IMR-90 (cell line): Measurements from ENCODE around the gene PSMD6. TPM values are rescaled to one million over a fixed set of nuclear protein-coding genes. Genes with fewer than 3 reads are reported as not detected.

ENCODE experiments used
- ATAC-seq: fragments of 200-7000 bp; cut with Tn5 transposase; 2 replicates; pipeline ENCODE4 v1.9.1; 2020; ENCODE audit warnings: low read depth, mild to moderate bottlenecking, moderate library complexity
- BruUV-seq: library from RNA; stranded (reverse); fragments of 400-500 nt; replicated peaks from 2 replicates; lab custom pipeline; 2021; lab: Mats Ljungman, UMichigan
- CTCF ChIA-PET: fragments of 300-600 bp; formaldehyde crosslinking; extraction: SDS; loops from one replicate; lab custom pipeline; 2021; ENCODE audit warnings: antibody characterized with exemption; lab: Yijun Ruan, JAX
- POLR2A ChIA-PET: fragments of 300-600 bp; sonication (Branson Sonifier 250); formaldehyde crosslinking; loops from one replicate; lab custom pipeline; 2022; ENCODE audit warnings: antibody characterized with exemption; ENCODE audit not compliant: unreplicated experiment; lab: Charles Lee
- DNase-seq: peaks from one replicate; pipeline ENCODE4 v3.0.0; 2013
- H2AFZ ChIP-seq: replicated peaks from 2 replicates; pipeline ENCODE3; 2013; ENCODE audit warnings: low read length, mild to moderate bottlenecking; ENCODE audit not compliant: poor library complexity
- H2AK5ac ChIP-seq: 2 replicates; pipeline ENCODE4 v1.6.1; 2013; ENCODE audit warnings: low read depth, low read length, inconsistent platforms
- H2AK9ac ChIP-seq: replicated peaks from 2 replicates; pipeline ENCODE3; 2013; ENCODE audit warnings: mild to moderate bottlenecking, low read depth, low read length, moderate library complexity; ENCODE audit not compliant: poor library complexity
- H2BK120ac ChIP-seq: 2 replicates; pipeline ENCODE4 v1.6.1; 2013; ENCODE audit warnings: low read depth, low read length, inconsistent platforms
- H2BK15ac ChIP-seq: 3 replicates; pipeline ENCODE4 v1.6.1; 2013; ENCODE audit warnings: low read depth, low read length, inconsistent platforms
- H2BK20ac ChIP-seq: 2 replicates; pipeline ENCODE4 v1.6.1; 2013; ENCODE audit warnings: low read depth, mild to moderate bottlenecking, inconsistent platforms, low read length, moderate library complexity
- H2BK5ac ChIP-seq: 2 replicates; pipeline ENCODE4 v1.6.1; 2013; ENCODE audit warnings: mild to moderate bottlenecking, low read depth, low read length, inconsistent platforms; ENCODE audit not compliant: poor library complexity, severe bottlenecking
- H3K14ac ChIP-seq: replicated peaks from 2 replicates; pipeline ENCODE4 v1.6.1; 2013; ENCODE audit warnings: low read depth, low read length, inconsistent platforms
- H3K18ac ChIP-seq: 2 replicates; pipeline ENCODE4 v1.6.1; 2013; ENCODE audit warnings: low read depth, low read length, control low read depth
- H3K23ac ChIP-seq: 2 replicates; pipeline ENCODE4 v1.6.1; 2013; ENCODE audit warnings: low read depth, low read length, inconsistent platforms
- H3K27ac ChIP-seq: 2 replicates; pipeline ENCODE4 v1.5.1; 2013; ENCODE audit warnings: mild to moderate bottlenecking, control low read depth, low read length; ENCODE audit not compliant: insufficient read depth
- H3K27me3 ChIP-seq: 2 replicates; pipeline ENCODE4 v1.6.1; 2013; ENCODE audit warnings: low read length; ENCODE audit not compliant: control insufficient read depth, insufficient read depth
- H3K36me3 ChIP-seq: 2 replicates; pipeline ENCODE4 v1.6.1; 2013; ENCODE audit warnings: low read length, mixed read lengths; ENCODE audit not compliant: control insufficient read depth, insufficient read depth
- H3K4ac ChIP-seq: 2 replicates; pipeline ENCODE4 v1.6.1; 2013; ENCODE audit warnings: low read depth, low read length, inconsistent platforms
- H3K4me1 ChIP-seq: 2 replicates; pipeline ENCODE4 v1.6.1; 2013; ENCODE audit warnings: low read length, mixed read lengths; ENCODE audit not compliant: control insufficient read depth, insufficient read depth
- H3K4me2 ChIP-seq: 2 replicates; pipeline ENCODE4 v1.6.1; 2013; ENCODE audit warnings: low read depth, mild to moderate bottlenecking, control low read depth, low read length, moderate library complexity
- H3K4me3 ChIP-seq: 2 replicates; pipeline ENCODE4 v1.5.1; 2013; ENCODE audit warnings: low read depth, mild to moderate bottlenecking, control low read depth, low read length, moderate library complexity; ENCODE audit not compliant: insufficient read depth
- H3K56ac ChIP-seq: 2 replicates; pipeline ENCODE4 v1.6.1; 2013; ENCODE audit warnings: low read length, inconsistent platforms; ENCODE audit not compliant: insufficient read depth; ENCODE audit errors: extremely low read depth
- H3K79me1 ChIP-seq, 2 experiments: 2 replicates each; pipeline ENCODE4 v1.6.1; 2013; ENCODE audit warnings: low read length in 2 of 2, inconsistent platforms in 1 of 2, low read depth in 1 of 2
- H3K9ac ChIP-seq: 2 replicates; pipeline ENCODE4 v1.6.1; 2013; ENCODE audit warnings: low read depth, low read length, control low read depth
- H3K9me1 ChIP-seq: 2 replicates; pipeline ENCODE4 v1.6.1; 2013; ENCODE audit warnings: low read length, inconsistent platforms; ENCODE audit not compliant: insufficient read depth
- H3K9me3 ChIP-seq: 2 replicates; pipeline ENCODE4 v1.6.1; 2013; ENCODE audit warnings: low read length; ENCODE audit not compliant: control insufficient read depth, insufficient read depth
- H4K20me1 ChIP-seq: 2 replicates; pipeline ENCODE4 v1.6.1; 2013; ENCODE audit warnings: low read length, inconsistent platforms; ENCODE audit not compliant: insufficient read depth
- H4K5ac ChIP-seq: 2 replicates; pipeline ENCODE4 v1.6.1; 2013; ENCODE audit warnings: mild to moderate bottlenecking, low read depth, low read length, control low read depth
- H4K8ac ChIP-seq, 2 experiments: 2 replicates each; pipeline ENCODE4 v1.6.1; 2013; ENCODE audit warnings: low read depth in 2 of 2, low read length in 2 of 2, control low read depth in 1 of 2, inconsistent platforms in 1 of 2
- H4K91ac ChIP-seq: 2 replicates; pipeline ENCODE4 v1.6.1; 2013; ENCODE audit warnings: low read depth, low read length, inconsistent platforms; ENCODE audit not compliant: insufficient read depth
- CHD1 ChIP-seq: IDR thresholded peaks from 2 replicates; pipeline ENCODE4 v1.6.1; 2012; ENCODE audit warnings: low read depth, low read length, improper control_type of control experiment
- ELK1 ChIP-seq: fragments of 150-350 bp; IDR thresholded peaks from 2 replicates; pipeline ENCODE4 v1.6.1; 2016; ENCODE audit warnings: low read depth, mild to moderate bottlenecking, low read length, moderate library complexity, borderline replicate concordance
- MAFK ChIP-seq: IDR thresholded peaks from 2 replicates; pipeline ENCODE4 v1.6.1; 2012; ENCODE audit warnings: low read depth, low read length, improper control_type of control experiment
- MXI1 ChIP-seq: IDR thresholded peaks from 2 replicates; pipeline ENCODE4 v1.6.1; 2012; ENCODE audit warnings: low read depth, mild to moderate bottlenecking, low read length, moderate library complexity, borderline replicate concordance
- POLR2A ChIP-seq: IDR thresholded peaks from 2 replicates; pipeline ENCODE4 v1.6.1; 2012; ENCODE audit warnings: mild to moderate bottlenecking, low read depth, low read length
- RCOR1 ChIP-seq: IDR thresholded peaks from 2 replicates; pipeline ENCODE4 v1.6.1; 2012; ENCODE audit warnings: mild to moderate bottlenecking, low read length, improper control_type of control experiment; ENCODE audit not compliant: insufficient replicate concordance
- WGBS, 2 experiments: methylation state at CpG; one replicate each; pipeline versions ENCODE4 v1.1.5 to v1.1.7; 2013; ENCODE audit warnings: missing lambda C conversion rate in 2 of 2; ENCODE audit not compliant: insufficient read length in 1 of 2; ENCODE audit errors: extremely low coverage in 2 of 2; 5-methylcytosine and 5-hydroxymethylcytosine counted together
- dilution Hi-C: fragments of 300-500 bp; cut with HindIII; formaldehyde crosslinking; loops from one replicate; pipeline ENCODE4 v1.14.3; 2018; ENCODE audit warnings: low sequenced_read_pairs; ENCODE audit not compliant: unreplicated experiment
- in situ Hi-C: fragments of 300-500 bp; cut with MboI; formaldehyde crosslinking; loops from 3 replicates; pipeline ENCODE4 v1.14.3; 2019; ENCODE audit warnings: low sequenced_read_pairs, inconsistent platforms, mixed read lengths
- intact Hi-C: fragments of 100-400 bp; cut with micrococcal nuclease; formaldehyde crosslinking; loops from 2 replicates; pipeline ENCODE4 v1.10.0; 2022
- polyA plus RNA-seq, 3 experiments: library from polyadenylated mRNA; depleted of rRNA; stranded (reverse); fragments of >200 nt; gene quantifications; 2 replicates each; pipeline ENCODE4 v1.2.3, GENCODE V29; 2012; ENCODE audit warnings: low replicate concordance in 1 of 3
- total RNA-seq: library from RNA; depleted of rRNA; stranded (reverse); fragments of >200 nt; gene quantifications from 2 replicates; pipeline ENCODE4 v1.2.3, GENCODE V29; 2012
- TF ChIP-seq, protein P1 (sequence below): conservative IDR thresholded peaks from 2 replicates; pipeline ENCODE4 v1.5.1; 2012; ENCODE audit warnings: mild to moderate bottlenecking, low read depth, low read length, improper control_type of control experiment

Gene PSMD6
- total and polyA plus RNA-seq, 2 of the 4 experiments (the other 2 are of a cell fraction): 86.6 to 91.8 TPM

DNA sequence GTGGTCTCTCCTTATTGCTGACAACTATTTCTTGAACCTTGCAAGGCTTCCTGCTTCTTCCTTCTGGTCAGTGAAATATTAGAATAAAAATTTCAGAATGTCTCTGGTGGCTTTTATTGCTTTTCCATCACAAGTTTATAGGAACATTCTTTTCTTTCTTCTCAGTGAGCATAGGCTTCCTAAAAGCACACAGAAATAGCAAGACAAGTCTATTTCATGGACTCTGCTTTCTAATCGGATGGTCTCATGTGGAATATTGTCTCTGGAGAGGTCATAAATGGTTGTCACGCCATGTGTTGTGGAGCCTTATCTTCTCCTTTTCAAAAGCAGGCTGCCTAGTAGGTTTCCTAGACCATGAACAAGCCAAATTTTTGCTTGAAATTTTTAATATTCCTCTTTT is 9.8 kb upstream of the PSMD6 start:
- no CpG with 5 or more reads among the region's 2 CpGs for WGBS, 2 experiments
- BruUV-seq: no TSS peak
- H3K18ac ChIP-seq: no peak overlapping the region
- no peak overlapping the region for H2AK9ac ChIP-seq
- no peak overlapping the region for H3K9ac ChIP-seq
- TF ChIP-seq ELK1 (no peak), MXI1 (no peak), RCOR1 (no peak), MAFK (no peak), CHD1 (no peak), POLR2A (no peak)
- TF ChIP-seq, protein P1, sequence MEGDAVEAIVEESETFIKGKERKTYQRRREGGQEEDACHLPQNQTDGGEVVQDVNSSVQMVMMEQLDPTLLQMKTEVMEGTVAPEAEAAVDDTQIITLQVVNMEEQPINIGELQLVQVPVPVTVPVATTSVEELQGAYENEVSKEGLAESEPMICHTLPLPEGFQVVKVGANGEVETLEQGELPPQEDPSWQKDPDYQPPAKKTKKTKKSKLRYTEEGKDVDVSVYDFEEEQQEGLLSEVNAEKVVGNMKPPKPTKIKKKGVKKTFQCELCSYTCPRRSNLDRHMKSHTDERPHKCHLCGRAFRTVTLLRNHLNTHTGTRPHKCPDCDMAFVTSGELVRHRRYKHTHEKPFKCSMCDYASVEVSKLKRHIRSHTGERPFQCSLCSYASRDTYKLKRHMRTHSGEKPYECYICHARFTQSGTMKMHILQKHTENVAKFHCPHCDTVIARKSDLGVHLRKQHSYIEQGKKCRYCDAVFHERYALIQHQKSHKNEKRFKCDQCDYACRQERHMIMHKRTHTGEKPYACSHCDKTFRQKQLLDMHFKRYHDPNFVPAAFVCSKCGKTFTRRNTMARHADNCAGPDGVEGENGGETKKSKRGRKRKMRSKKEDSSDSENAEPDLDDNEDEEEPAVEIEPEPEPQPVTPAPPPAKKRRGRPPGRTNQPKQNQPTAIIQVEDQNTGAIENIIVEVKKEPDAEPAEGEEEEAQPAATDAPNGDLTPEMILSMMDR: no peak
- H3K27me3 ChIP-seq: peaks cover 4% of the 10 kb centered on the region
- no peak overlapping the region for H2BK15ac ChIP-seq
- no peak overlapping the region for H2BK120ac ChIP-seq
- no peak overlapping the region for H3K23ac ChIP-seq
- H3K36me3 ChIP-seq: no peaks in the 10 kb centered on the region
- H3K56ac ChIP-seq: no peak overlapping the region
- H2BK5ac ChIP-seq: no peak overlapping the region
- intact Hi-C loops: loop anchor here (5.0 kb wide), 2 partner anchors 109 to 429 kb away; no protein-coding TSS in a partner anchor
- no peak overlapping the region for H3K4me2 ChIP-seq
- H3K9me1 ChIP-seq: no peaks in the 10 kb centered on the region
- POLR2A ChIA-PET: no interaction called here
- H4K91ac ChIP-seq: no peak overlapping the region
- dilution Hi-C loops: loop anchor here (25.0 kb wide), 1 partner anchor 429 kb away; no protein-coding TSS in a partner anchor
- no peak overlapping the region for H3K14ac ChIP-seq
- H3K27ac ChIP-seq: no peak overlapping the region
- no peaks in the 10 kb centered on the region for H4K20me1 ChIP-seq
- no peak for ATAC-seq
- no peaks in the 10 kb centered on the region; the same call in 1 of the 2 replicates for H3K9me3 ChIP-seq
- H4K8ac ChIP-seq: no peak overlapping the region
- no peak for DNase-seq
- H2AFZ ChIP-seq: no peak overlapping the region
- H4K5ac ChIP-seq: no peak overlapping the region
- H2BK20ac ChIP-seq: no peak overlapping the region
- peaks cover 3% of the 10 kb centered on the region; the same call in 1 of the 2 replicates for H3K4me1 ChIP-seq
- H3K4ac ChIP-seq: no peak overlapping the region
- H2AK5ac ChIP-seq: no peak overlapping the region
- no peak overlapping the region for H3K4me3 ChIP-seq
- H3K79me1 ChIP-seq: no peaks in the 10 kb centered on the region
- CTCF ChIA-PET: no interaction called here
- in situ Hi-C loops: loop anchor here (25.0 kb wide), 1 partner anchor 179 kb away; no protein-coding TSS in a partner anchor
